DMS 273 (cell line): ENCODE data around the gene MRPS18A.
A peak's percentile ranks its signal among the peaks of the same experiment; 100 is the strongest.
"Not testable (repeated sequence)": the region's sequence is repeated elsewhere in the genome, so short reads cannot be mapped to it uniquely, and the experiment has no call there.

ENCODE experiments used
- DNase-seq: peaks from one replicate; lab custom pipeline; 2025; ENCODE audit not compliant: unreplicated experiment; lab: John Stamatoyannopoulos, UW

MRPS18A gene

GRCh38 chr6:43717822-43718221, 30.2 kb upstream of the MRPS18A start:
- no peak for DNase-seq

GRCh38 chr6:43717389-43717788, 29.8 kb upstream of the MRPS18A start:
- DNase-seq, result no peak

DNA sequence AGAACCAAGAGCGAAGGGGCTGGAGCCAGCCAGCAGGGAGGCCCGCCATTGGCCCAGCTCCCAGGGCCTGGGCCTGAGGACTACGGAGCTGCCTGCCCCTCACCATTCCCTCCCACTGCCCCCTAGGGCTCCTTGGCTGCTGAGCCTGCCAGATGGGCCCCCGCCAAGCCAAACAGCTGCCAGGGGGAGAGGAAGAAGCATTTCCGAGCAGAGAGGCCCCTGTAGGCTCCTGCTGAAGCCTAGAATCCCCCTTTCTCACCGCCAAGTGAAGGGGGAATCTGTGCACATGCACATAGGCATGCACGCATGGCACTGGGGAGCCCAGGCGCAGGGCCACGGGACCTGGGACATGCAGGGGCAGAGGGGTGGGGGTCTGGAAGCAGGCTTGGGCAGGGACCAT, 28.5 kb upstream of the MRPS18A start:
- DNase-seq, result peak; percentile 95

DNA sequence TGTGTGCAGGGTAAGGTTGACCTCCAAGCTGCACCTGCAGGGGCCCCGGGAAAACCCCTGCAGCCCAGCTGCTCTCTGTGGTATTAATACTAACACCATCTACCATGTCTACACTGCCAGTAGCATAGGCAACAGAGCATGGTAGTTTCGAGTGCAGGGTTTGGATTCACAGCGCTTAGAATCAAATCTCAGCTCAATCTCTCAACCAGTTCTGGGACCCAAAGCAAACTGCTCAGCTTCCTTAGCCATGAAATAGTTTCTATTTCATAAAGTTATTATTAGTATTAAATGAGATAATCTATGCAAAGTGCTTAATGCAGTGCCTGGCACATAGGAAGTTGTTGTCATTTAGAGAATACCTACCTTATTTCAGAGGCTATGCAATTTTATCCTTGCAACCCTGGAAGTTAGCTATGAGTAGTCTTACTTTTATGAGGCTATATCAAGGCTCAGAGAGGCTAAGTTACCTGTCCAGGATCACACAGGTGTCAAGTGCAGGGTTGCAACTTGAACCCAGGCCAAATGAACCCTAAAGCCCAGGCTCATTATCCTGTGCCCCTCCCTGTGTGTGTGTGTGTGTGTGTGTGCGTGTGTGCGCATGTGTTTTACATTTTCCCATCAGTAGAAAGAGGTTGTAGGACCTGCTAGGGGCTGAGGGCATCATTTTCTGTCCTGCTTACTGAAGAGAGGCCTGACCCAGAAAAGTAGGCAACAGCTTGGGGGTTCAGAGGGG, 27.6 kb upstream of the MRPS18A start:
- DNase-seq, result no peak

GRCh38 chr6:43714311-43715055, 26.9 kb upstream of the MRPS18A start:
- peak; percentile 64 for DNase-seq

DNA sequence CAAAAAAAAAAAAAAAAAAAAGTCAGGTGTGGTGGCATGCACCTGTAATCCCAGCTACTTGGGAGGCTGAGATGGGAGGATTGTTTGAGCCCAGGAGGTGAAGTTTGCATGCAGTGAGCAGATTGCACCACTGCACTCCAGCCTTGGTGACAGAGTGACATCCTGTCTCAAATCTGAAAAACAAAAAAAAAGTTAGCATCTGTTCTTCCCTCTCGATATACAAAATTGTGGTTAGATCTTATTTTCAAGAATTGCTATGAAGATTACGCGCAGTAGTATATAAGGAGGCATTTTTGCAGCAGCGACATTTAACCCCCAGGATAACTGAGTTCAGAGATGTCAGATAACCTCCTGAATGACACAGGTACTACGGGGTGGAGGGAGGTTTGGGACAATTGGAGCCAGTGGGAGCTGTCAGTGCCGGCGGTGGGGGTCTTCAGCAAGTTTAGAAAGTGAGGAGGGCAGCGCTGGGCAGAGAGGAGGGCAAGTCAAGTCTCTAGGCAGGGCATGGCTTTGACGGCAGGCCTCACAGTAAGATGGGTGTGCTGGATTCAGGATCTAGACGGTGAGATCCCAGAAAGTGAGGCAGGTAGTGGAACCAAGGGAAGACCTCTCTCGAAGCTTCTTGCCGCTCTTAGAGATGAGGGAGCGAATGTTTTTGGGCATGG, 26.2 kb upstream of the MRPS18A start:
- DNase-seq, result no peak

DNA sequence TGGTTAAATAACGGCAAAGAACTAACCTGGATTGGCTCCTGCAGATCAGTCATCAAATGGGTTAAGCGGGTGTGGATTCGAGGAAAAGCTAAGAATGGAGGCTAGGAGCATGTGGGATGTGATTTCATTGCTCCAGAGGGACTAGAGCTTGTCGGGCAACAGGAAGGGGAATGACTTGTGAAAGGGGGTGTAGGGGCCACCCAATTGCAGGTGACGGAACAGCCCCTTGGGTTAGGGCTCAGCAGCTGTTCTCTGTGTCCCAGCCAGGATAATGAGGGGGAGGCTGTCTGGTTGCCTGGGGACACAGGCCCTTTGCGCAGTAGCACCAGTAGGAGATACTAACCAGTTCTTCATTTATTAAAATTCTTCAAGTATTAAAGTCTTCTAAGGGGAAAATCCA, 25.0 kb upstream of the MRPS18A start:
- no peak for DNase-seq

GRCh38 chr6:43710576-43710975, 23.0 kb upstream of the MRPS18A start:
- no peak for DNase-seq

GRCh38 chr6:43709654-43710303, 22.2 kb upstream of the MRPS18A start:
- DNase-seq, result no peak

DNA sequence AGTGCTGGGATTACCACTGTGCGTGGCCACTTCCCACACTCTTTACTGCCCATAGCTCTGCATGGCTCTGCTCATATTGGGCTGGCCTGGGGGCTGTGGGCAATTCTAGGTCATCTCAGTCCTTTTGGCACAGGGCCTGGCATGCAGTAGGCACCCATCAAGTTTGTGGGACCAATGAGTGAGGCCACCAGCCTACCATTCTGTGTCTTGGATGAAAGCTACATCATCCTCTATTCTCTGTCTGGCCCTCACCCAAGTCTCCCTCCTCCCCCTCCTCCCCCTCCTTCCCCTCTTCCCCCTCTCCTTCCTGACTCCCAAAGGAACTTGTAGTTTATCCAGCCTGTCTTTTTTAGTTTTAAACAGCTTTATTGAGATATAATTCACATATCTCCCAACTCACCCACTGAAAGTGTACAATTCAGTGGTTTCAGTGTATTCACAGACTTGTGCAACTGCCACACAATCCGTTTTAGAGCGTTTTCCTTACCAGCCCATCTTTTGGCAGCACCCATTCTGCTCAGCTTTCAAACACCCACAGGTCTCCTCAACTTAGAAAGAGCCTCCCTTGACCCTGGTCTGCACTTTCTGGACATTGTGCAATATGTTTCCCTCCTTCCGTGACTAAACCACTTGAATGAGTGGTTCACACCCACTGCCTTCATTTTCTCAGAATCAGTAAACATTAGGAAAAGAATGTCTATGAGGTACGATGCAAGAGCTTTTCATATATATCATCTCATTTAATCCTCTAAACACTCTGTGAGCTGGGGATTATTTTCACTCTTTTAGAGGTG, 21.5 kb upstream of the MRPS18A start:
- DNase-seq, result no peak

GRCh38 chr6:43707767-43708166, 20.2 kb upstream of the MRPS18A start:
- no peak for DNase-seq

DNA sequence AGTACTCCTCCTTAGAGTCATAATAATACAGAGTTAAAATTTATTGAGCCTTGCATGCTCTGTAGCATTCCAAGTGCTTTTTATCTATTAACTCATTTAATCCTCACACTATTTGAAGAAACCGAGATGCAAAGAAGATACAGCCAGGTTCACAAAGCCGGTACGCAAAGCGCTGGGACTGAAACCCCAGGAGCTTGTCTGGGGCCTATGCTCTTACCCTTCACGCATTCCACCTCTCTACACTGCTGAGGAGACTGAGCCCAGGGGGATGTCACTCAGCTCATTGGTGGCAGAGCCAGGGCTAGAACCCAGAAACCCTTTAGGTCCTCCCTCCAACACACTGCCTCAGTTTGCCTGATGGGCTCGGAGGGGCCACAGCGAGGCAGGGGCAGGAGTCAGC, 19.7 kb upstream of the MRPS18A start:
- DNase-seq, result no peak

GRCh38 chr6:43706788-43707187, 19.2 kb upstream of the MRPS18A start:
- DNase-seq, result no peak

DNA sequence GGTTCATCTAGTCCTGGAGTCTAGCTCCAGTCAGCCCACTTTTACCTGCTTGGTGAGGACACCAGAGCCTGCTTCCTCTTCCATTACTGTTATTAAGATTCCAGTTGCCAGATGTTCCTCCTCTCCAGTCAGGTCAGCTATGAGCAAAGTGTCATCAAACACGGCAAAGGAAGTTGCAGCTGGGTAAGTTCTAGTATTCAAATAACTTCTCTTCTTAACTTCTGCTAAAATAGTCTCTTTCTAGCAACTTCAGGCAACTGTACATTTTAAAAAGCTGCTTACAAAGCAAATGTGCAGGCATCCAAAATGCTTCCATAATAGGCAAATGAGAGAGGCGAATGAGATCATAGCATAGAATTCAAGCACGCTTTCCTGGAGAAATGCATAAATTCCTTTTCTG, 18.4 kb upstream of the MRPS18A start:
- peak; percentile 37 for DNase-seq

DNA sequence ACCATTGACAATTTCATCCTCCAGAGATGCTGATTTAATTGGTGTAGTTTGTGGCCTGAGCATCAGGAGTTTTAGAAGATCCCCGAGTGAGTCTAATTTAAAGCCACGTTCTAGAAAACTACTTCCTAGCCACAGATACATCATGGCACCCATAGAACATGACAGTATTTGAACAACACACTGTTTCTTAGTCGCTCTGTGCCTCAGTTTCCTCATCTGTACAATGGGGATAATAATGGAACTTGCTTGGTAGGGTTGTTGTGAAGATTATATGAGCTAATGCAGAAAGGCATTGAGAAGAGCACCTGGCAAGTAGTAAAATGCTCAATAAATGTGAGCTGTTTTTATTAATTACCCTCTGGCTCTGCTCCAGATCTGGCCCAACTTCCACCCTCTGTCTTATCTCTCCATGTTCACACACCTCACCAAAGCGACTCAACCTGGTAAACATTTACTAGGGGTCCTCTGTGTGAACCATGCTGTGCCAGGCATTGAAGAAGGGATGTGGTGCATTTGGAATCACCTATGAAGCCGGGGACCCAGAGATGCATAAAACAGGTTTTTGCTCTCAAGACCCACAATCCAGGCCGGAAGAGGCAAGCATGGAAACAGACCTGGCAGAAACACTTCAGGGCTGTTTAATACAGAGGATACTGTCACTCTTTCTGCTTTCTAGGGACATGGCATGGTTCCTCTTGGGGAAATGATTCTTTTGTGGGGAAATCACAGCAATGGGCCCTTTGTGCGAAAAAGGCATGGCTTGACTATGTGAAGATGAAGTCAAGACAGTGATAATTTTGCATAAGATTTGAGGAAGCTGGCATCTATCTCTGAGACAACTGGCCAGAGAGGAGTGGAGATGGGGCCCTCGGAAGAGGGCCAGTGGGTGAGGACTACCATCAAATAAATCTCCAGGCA, 16.2 kb upstream of the MRPS18A start:
- DNase-seq, result no peak

DNA sequence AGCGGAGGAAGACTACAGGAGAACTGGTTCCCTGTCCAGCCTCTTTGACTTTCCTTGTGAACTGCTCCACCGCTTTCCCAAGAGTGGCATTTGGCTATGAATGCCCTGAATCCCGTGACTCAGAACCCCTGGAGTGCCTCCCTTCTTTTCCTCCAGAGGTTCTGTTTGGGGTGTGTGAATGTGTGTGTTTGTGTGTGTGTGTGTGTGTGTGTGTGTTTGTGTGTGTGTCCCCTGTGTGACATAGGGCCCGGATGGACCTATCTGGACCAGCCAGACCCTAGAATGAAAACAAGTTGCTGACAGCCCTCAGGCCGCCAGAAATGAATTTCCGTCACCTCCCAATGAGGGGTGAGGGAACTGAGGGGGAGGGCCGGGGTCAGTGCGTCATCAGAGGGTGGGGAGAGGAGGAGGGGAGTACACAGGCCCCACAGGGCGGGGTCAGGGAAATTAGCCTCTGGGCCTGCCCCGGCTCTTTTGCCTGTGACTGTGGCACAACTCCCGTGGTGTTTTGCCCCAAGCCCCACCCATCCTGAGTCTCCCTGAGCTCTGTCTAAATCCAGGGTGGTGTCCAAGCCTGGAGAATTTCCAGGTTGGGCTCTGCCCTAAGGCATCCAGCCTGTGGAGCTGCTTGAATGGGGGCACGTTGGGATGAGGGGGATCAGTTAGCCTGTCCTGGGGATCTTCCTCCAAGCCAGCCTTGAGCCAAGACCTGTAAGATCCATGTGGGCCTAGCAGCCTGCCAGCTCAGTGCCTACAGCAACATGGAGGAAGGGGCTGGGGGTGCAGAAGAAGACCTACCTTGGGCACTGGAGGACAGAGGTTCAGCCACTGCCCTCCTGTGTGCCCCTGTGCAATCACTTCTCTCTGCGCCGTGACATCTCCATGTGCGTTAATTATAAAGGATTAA, 15.2 kb upstream of the MRPS18A start:
- DNase-seq, result peak; percentile 94

DNA sequence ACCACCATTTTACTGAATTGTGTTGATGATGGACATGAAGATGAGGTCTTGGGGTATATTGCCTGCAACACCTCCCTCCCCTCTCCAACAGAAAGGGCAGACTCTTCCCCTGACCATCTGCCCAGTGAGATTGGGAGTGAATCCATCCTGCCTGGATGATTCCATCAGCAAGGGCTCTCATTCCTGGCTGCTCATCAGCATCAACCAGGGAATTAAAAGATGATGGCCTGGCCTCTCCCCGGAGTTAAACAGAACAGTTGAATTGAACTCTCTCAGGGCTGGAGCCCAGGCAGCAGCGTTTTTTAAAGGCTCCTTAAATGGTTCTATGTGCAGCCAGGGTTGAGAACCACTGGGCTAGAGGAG, 14.6 kb upstream of the MRPS18A start:
- peak; percentile 55 for DNase-seq

GRCh38 chr6:43700939-43701560, 13.5 kb upstream of the MRPS18A start:
- DNase-seq, result not testable (repeated sequence)
